ENCODE measurements around the gene OSBPL3.

GRCh38 chr7:24930856-24931255, 49.1 kb downstream of the OSBPL3 start:
- TF ChIP-seq POLR2AphosphoS5 (IDR thresholded peaks at IDR 0.05; ENCODE audit: insufficient read depth, low read depth, low read length) (no peak), CTCF (IDR thresholded peaks at IDR 0.05; ENCODE audit: extremely low read depth in 1 of 2, insufficient read depth in 1 of 2, low read depth in 1 of 2, low read length in 2 of 2) (no peak), EZH2 (IDR thresholded peaks at IDR 0.05; ENCODE audit: borderline replicate concordance, low read depth, low read length, severe bottlenecking) (no peak), POLR2A (IDR thresholded peaks at IDR 0.05; ENCODE audit: low read depth, low read length) (no peak), JUN (IDR thresholded peaks at IDR 0.05; ENCODE audit: borderline replicate concordance, insufficient read depth, insufficient read length, low read depth) (no peak), MAX (IDR thresholded peaks at IDR 0.05; ENCODE audit: insufficient read depth, insufficient read length) (no peak), GATA2 (IDR thresholded peaks at IDR 0.05; ENCODE audit: insufficient read depth, insufficient read length, low read depth, low read length) (no peak), FOS (IDR thresholded peaks at IDR 0.05; ENCODE audit: borderline replicate concordance, insufficient read depth, low read length) (no peak), MYC (IDR thresholded peaks at IDR 0.05; ENCODE audit: low read depth, low read length) (no peak)

Measured in endothelial cell of umbilical vein (primary cell).